GM18873 (cell line): ENCODE data around the gene CSF2RB.
A peak's percentile ranks its signal among the peaks of the same experiment; 100 is the strongest.

Experiments
- ATAC-seq: cut with Tn5 transposase; IDR thresholded peaks from one replicate; pipeline ENCODE4 v1.9.1; 2021; ENCODE audit warnings: mild to moderate bottlenecking, moderate library complexity, moderate number of reproducible peaks; ENCODE audit not compliant: unreplicated experiment, low FRiP score

Gene CSF2RB

GRCh38 chr22:36886016-36886415, 27.4 kb upstream of the CSF2RB start:
- no peak for ATAC-seq

- no peak for ATAC-seq
Measured at GRCh38 chr22:36887162-36887561, 26.3 kb upstream of the CSF2RB start.

- no peak for ATAC-seq
Measured at GRCh38 chr22:36891646-36892045, 21.8 kb upstream of the CSF2RB start.

- ATAC-seq = no peak
Measured at GRCh38 chr22:36892292-36892691, 21.1 kb upstream of the CSF2RB start.

- ATAC-seq = no peak
Measured at GRCh38 chr22:36893262-36893661, 20.2 kb upstream of the CSF2RB start.

- no peak for ATAC-seq
Measured at GRCh38 chr22:36894266-36894665, 19.2 kb upstream of the CSF2RB start.

- ATAC-seq = no peak
Measured at GRCh38 chr22:36897611-36898010, 15.8 kb upstream of the CSF2RB start.

GRCh38 chr22:36898690-36899089, 14.7 kb upstream of the CSF2RB start:
- no peak for ATAC-seq

- ATAC-seq = no peak
Measured at GRCh38 chr22:36899498-36899897, 13.9 kb upstream of the CSF2RB start.

- no peak for ATAC-seq
Measured at GRCh38 chr22:36900225-36900624, 13.2 kb upstream of the CSF2RB start.

GRCh38 chr22:36900880-36901279, 12.5 kb upstream of the CSF2RB start:
- ATAC-seq = no peak

GRCh38 chr22:36901411-36902142, 11.9 kb upstream of the CSF2RB start:
- ATAC-seq = peak; percentile 56

GRCh38 chr22:36902143-36902926, 11.1 kb upstream of the CSF2RB start:
- no peak for ATAC-seq

GRCh38 chr22:36904260-36904880, 9.1 kb upstream of the CSF2RB start:
- ATAC-seq = no peak

GRCh38 chr22:36907253-36908195, 5.9 kb upstream of the CSF2RB start:
- ATAC-seq = no peak

GRCh38 chr22:36910461-36910860, 3.0 kb upstream of the CSF2RB start:
- no peak for ATAC-seq

GRCh38 chr22:36911887-36912661, 1.4 kb upstream of the CSF2RB start:
- ATAC-seq = no peak

GRCh38 chr22:36912694-36913426, 568 bp upstream of the CSF2RB start:
- ATAC-seq = no peak

GRCh38 chr22:36914390-36914752, 943 bp downstream of the CSF2RB start:
- no peak for ATAC-seq
